Stimulated activated CD8-positive, alpha-beta memory T cell treated with anti-CD3 and anti-CD28 coated beads, Interleukin-4, amount 100 ng/mL, for 48 hours (primary cell): ENCODE measurements around the gene ADCY9.

Experiments used
- DNase-seq: peaks from one replicate; pipeline ENCODE4 v3.0.0-alpha.2; 2020

ADCY9 gene

GRCh38 chr16:3999479-4000325 is 116.5 kb downstream of the ADCY9 start:
- no peak for DNase-seq

- no peak for DNase-seq
These were observed 117.3 kb downstream of the ADCY9 start for GRCh38 chr16:3998793-3999478.

GRCh38 chr16:3997231-3997841 is 118.9 kb downstream of the ADCY9 start:
- no peak for DNase-seq

GRCh38 chr16:3995001-3995400 is 121.2 kb downstream of the ADCY9 start:
- DNase-seq: no peak

- no peak for DNase-seq
These were observed 123.0 kb downstream of the ADCY9 start for GRCh38 chr16:3993052-3993785.

GRCh38 chr16:3992297-3993051 is 123.8 kb downstream of the ADCY9 start:
- DNase-seq: peak; percentile 25

- no peak for DNase-seq
These were observed 127.4 kb downstream of the ADCY9 start for GRCh38 chr16:3988824-3989223.

GRCh38 chr16:3988011-3988410 is 128.2 kb downstream of the ADCY9 start:
- no peak for DNase-seq

- DNase-seq: no peak
These were observed 129.0 kb downstream of the ADCY9 start for GRCh38 chr16:3987231-3987630.

GRCh38 chr16:3986235-3986544 is 130.1 kb downstream of the ADCY9 start:
- no peak for DNase-seq

GRCh38 chr16:3984111-3985060 is 131.9 kb downstream of the ADCY9 start:
- no peak for DNase-seq

- peak; percentile 57 for DNase-seq
These were observed 133.1 kb downstream of the ADCY9 start for GRCh38 chr16:3983081-3983520.

GRCh38 chr16:3982216-3982615 is 134.0 kb downstream of the ADCY9 start:
- no peak for DNase-seq

GRCh38 chr16:3980253-3981111 is 135.8 kb downstream of the ADCY9 start:
- no peak for DNase-seq

- no peak for DNase-seq
These were observed 136.7 kb downstream of the ADCY9 start for GRCh38 chr16:3979518-3979917.

GRCh38 chr16:3979070-3979469 is 137.2 kb downstream of the ADCY9 start:
- DNase-seq: no peak

- DNase-seq: no peak
These were observed 138.9 kb downstream of the ADCY9 start for GRCh38 chr16:3977376-3977775.

GRCh38 chr16:3974751-3975150 is 141.5 kb downstream of the ADCY9 start:
- DNase-seq: no peak

GRCh38 chr16:3971706-3972105 is 144.5 kb downstream of the ADCY9 start:
- no peak for DNase-seq

- DNase-seq: no peak
These were observed 145.0 kb downstream of the ADCY9 start for GRCh38 chr16:3971261-3971660.
